ENCODE results near the gene PPP1R8. TPM values are rescaled to one million over a fixed set of nuclear protein-coding genes. Genes with fewer than 3 reads are reported as not detected.

Gene PPP1R8
- total and polyA plus RNA-seq, 12 donors, result 16.9 to 63.5 (median 30.4) TPM

DNA sequence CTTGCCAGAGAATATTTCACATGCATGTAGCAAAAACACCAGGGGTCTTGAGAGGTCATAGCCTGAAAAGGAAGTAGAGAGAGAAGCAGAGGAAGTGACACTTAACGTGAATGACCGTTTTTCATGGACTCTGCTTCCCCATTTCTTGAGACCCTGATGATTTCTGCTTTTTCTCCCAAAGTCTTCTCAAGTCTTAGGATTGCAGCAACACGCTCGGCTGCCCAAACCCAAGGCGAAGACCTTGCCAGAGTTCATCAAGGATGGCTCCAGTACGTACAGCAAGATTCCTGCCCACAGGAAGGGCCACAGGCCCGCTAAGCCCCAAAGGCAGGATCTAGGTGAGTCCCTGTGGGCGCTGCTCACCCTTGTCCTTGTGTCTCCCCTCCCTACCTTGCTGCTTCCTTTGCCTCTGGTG lies 54.5 kb downstream of the PPP1R8 start:
- intact Hi-C loops (cut with DNase I), result no loop called here

GRCh38 chr1:27885621-27886352 lies 55.2 kb downstream of the PPP1R8 start:
- Histone ChIP-seq H3K27ac (peak overlapping the region; percentile 57 to 83 (median 64)), H3K27me3 (no peaks in the 10 kb centered on the region), H3K4me1 (replicated peaks in 1 of 2) (no peaks in the 10 kb centered on the region), H3K4me3 (no peak overlapping the region), H3K36me3 (replicated peaks in 1 of 2) (peaks cover 0 to 4% of the 10 kb centered on the region in 2 donors), H3K9me3 (replicated peaks in 1 of 3) (no peaks in the 10 kb centered on the region)
- DNase-seq, result peak in 2 of 7 donors; percentile 33 to 41
- intact Hi-C loops (cut with DNase I), result no loop called here
- TF ChIP-seq, protein P1, sequence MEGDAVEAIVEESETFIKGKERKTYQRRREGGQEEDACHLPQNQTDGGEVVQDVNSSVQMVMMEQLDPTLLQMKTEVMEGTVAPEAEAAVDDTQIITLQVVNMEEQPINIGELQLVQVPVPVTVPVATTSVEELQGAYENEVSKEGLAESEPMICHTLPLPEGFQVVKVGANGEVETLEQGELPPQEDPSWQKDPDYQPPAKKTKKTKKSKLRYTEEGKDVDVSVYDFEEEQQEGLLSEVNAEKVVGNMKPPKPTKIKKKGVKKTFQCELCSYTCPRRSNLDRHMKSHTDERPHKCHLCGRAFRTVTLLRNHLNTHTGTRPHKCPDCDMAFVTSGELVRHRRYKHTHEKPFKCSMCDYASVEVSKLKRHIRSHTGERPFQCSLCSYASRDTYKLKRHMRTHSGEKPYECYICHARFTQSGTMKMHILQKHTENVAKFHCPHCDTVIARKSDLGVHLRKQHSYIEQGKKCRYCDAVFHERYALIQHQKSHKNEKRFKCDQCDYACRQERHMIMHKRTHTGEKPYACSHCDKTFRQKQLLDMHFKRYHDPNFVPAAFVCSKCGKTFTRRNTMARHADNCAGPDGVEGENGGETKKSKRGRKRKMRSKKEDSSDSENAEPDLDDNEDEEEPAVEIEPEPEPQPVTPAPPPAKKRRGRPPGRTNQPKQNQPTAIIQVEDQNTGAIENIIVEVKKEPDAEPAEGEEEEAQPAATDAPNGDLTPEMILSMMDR (IDR thresholded peaks at IDR 0.05), result no peak
- no peak for TF ChIP-seq POLR2A (IDR thresholded peaks at IDR 0.05)
- WGBS, 4 donors, result 79 to 95% (median 80%) methylated on average over 10 to 15 of the region's 15 CpGs

More for the DNA sequence above, 54.5 kb downstream of the PPP1R8 start:
- Histone ChIP-seq H3K27ac (peak overlapping the region; percentile 46 to 83 (median 57)), H3K27me3 (no peaks in the 10 kb centered on the region), H3K4me3 (no peak overlapping the region), H3K4me1 (replicated peaks in 1 of 2) (no peaks in the 10 kb centered on the region), H3K9me3 (replicated peaks in 1 of 3) (no peaks in the 10 kb centered on the region), H3K36me3 (replicated peaks in 1 of 2) (peaks cover 0 to 4% of the 10 kb centered on the region in 2 donors)
- TF ChIP-seq POLR2A (IDR thresholded peaks at IDR 0.05), result no peak
- DNase-seq, result peak in 2 of 7 donors; percentile 47
- 74 to 82% (median 77%) methylated on average over 8 of the region's 8 CpGs for WGBS, 4 donors

GRCh38 chr1:27886353-27886679 lies 55.7 kb downstream of the PPP1R8 start:
- no peaks in the 10 kb centered on the region for H3K27me3 ChIP-seq
- no peaks in the 10 kb centered on the region for H3K9me3 ChIP-seq (replicated peaks in 1 of 3)
- no peak for TF ChIP-seq POLR2A (IDR thresholded peaks at IDR 0.05)
- TF ChIP-seq, protein P1 (IDR thresholded peaks at IDR 0.05), result no peak
- peaks cover 0 to 7% of the 10 kb centered on the region in 2 donors for H3K36me3 ChIP-seq (replicated peaks in 1 of 2)
- intact Hi-C loops (cut with DNase I), result no loop called here
- H3K4me1 ChIP-seq (replicated peaks in 1 of 2), result no peaks in the 10 kb centered on the region
- H3K4me3 ChIP-seq, result no peak overlapping the region
- 79 to 95% (median 86%) methylated on average over 2 of the region's 2 CpGs for WGBS, 4 donors
- H3K27ac ChIP-seq, result peak overlapping the region; percentile 2 to 82 (median 64)
- DNase-seq, result no peak

- H3K4me1 ChIP-seq (replicated peaks in 1 of 2), result no peaks in the 10 kb centered on the region
- TF ChIP-seq POLR2A (IDR thresholded peaks at IDR 0.05), result no peak
- TF ChIP-seq, protein P1 (IDR thresholded peaks at IDR 0.05), result no peak
- H3K9me3 ChIP-seq (replicated peaks in 1 of 3), result no peaks in the 10 kb centered on the region
- H3K4me3 ChIP-seq, result no peak overlapping the region
- H3K27me3 ChIP-seq, result no peaks in the 10 kb centered on the region
- peak overlapping the region; percentile 2 to 82 (median 64) for H3K27ac ChIP-seq
- WGBS, 4 donors, result 68 to 87% (median 80%) methylated on average over 3 of the region's 3 CpGs
- DNase-seq, result no peak
- intact Hi-C loops (cut with DNase I), result no loop called here
- peaks cover 0 to 11% of the 10 kb centered on the region in 2 donors for H3K36me3 ChIP-seq (replicated peaks in 1 of 2)
Measured at GRCh38 chr1:27886744-27887143, 56.2 kb downstream of the PPP1R8 start.

Measured in adrenal gland (tissue), 12 donors.